GM21526 (cell line): ENCODE results near the gene COLEC12.
"Not testable (repeated sequence)": the region's sequence is repeated elsewhere in the genome, so short reads cannot be mapped to it uniquely, and the experiment has no call there.

Source experiments
- ATAC-seq: cut with Tn5 transposase; IDR thresholded peaks from one replicate; pipeline ENCODE4 v1.9.1; 2021; ENCODE audit warnings: moderate library complexity; ENCODE audit not compliant: unreplicated experiment, low FRiP score

Gene COLEC12

GRCh38 chr18:332721-333510 lies 167.6 kb downstream of the COLEC12 start:
- ATAC-seq: no peak

GRCh38 chr18:332007-332406 lies 168.5 kb downstream of the COLEC12 start:
- ATAC-seq: no peak

GRCh38 chr18:331221-331821 lies 169.2 kb downstream of the COLEC12 start:
- ATAC-seq: no peak

- ATAC-seq: no peak
These were observed 171.6 kb downstream of the COLEC12 start for GRCh38 chr18:328928-329327.

GRCh38 chr18:326846-327245 lies 173.7 kb downstream of the COLEC12 start:
- ATAC-seq: no peak

GRCh38 chr18:323253-323622 lies 177.3 kb downstream of the COLEC12 start:
- ATAC-seq: no peak

- ATAC-seq: no peak
These were observed 178.5 kb downstream of the COLEC12 start for GRCh38 chr18:321865-322467.

GRCh38 chr18:320155-320554 lies 180.3 kb downstream of the COLEC12 start:
- ATAC-seq: no peak

- no peak for ATAC-seq
These were observed 180.8 kb downstream of the COLEC12 start for GRCh38 chr18:319720-320119.

GRCh38 chr18:318791-319291 lies 181.7 kb downstream of the COLEC12 start:
- ATAC-seq: no peak

GRCh38 chr18:317618-318017 lies 182.9 kb downstream of the COLEC12 start:
- no peak for ATAC-seq

GRCh38 chr18:316393-316792 lies 184.1 kb downstream of the COLEC12 start:
- no peak for ATAC-seq

GRCh38 chr18:313931-314330 lies 186.6 kb downstream of the COLEC12 start:
- no peak for ATAC-seq

- ATAC-seq: no peak
These were observed 188.1 kb downstream of the COLEC12 start for GRCh38 chr18:312415-312814.

- ATAC-seq: no peak
These were observed 190.5 kb downstream of the COLEC12 start for GRCh38 chr18:310042-310441.

- not testable (repeated sequence) for ATAC-seq
These were observed 192.4 kb downstream of the COLEC12 start for GRCh38 chr18:308086-308485.

GRCh38 chr18:306608-307255 lies 193.8 kb downstream of the COLEC12 start:
- ATAC-seq: no peak

- ATAC-seq: no peak
These were observed 195.4 kb downstream of the COLEC12 start for GRCh38 chr18:305003-305501.

GRCh38 chr18:303607-304006 lies 196.9 kb downstream of the COLEC12 start:
- no peak for ATAC-seq

- ATAC-seq: no peak
These were observed 197.5 kb downstream of the COLEC12 start for GRCh38 chr18:303011-303410.

- ATAC-seq: no peak
These were observed 198.4 kb downstream of the COLEC12 start for GRCh38 chr18:302097-302496.
